Measurements from ENCODE around the gene TACO1. TPM values are rescaled to one million over a fixed set of nuclear protein-coding genes. Genes with fewer than 3 reads are reported as not detected.

TACO1 gene
- total and polyA plus RNA-seq, 2 of the 8 experiments (the other 6 are each of a cell fraction or from before 2014, with no cell fraction given) = 19.1 to 23.6 TPM

GRCh38 chr17:63635787-63636186 lies 35.1 kb downstream of the TACO1 start (continued):
- TF ChIP-seq CHD7 (IDR thresholded peaks at IDR 0.05; ENCODE audit: insufficient replicate concordance, low read length) (no peak), TCF12 (IDR thresholded peaks at IDR 0.05; ENCODE audit: low read depth, low read length) (no peak), CHD1 (IDR thresholded peaks at IDR 0.05; ENCODE audit: low read depth, low read length) (no peak), CTCF (IDR thresholded peaks at IDR 0.05; ENCODE audit: control extremely low read depth in 1 of 3, insufficient read depth in 1 of 3, low read depth in 1 of 3, low read length in 3 of 3) (no peak)
